ENCODE measurements around the gene ULK1.
"Not testable (repeated sequence)": the region's sequence is repeated elsewhere in the genome, so short reads cannot be mapped to it uniquely, and the experiment has no call there.

Gene ULK1

GRCh38 chr12:131862600-131862993, 31.8 kb upstream of the ULK1 start:
- no peak for DNase-seq

GRCh38 chr12:131862994-131863710, 31.3 kb upstream of the ULK1 start:
- peak; percentile 31 for DNase-seq

GRCh38 chr12:131863711-131864396, 30.6 kb upstream of the ULK1 start:
- DNase-seq: no peak

GRCh38 chr12:131864469-131864868, 30.0 kb upstream of the ULK1 start:
- no peak for DNase-seq

- peak; percentile 34 for DNase-seq
Observed at GRCh38 chr12:131865180-131865875, 29.1 kb upstream of the ULK1 start.

GRCh38 chr12:131867471-131867870, 27.0 kb upstream of the ULK1 start:
- DNase-seq: no peak

- DNase-seq: no peak
Observed at GRCh38 chr12:131867891-131868675, 26.3 kb upstream of the ULK1 start.

- DNase-seq: peak; percentile 27
Observed at GRCh38 chr12:131869871-131870418, 24.5 kb upstream of the ULK1 start.

- no peak for DNase-seq
Observed at GRCh38 chr12:131871677-131872076, 22.7 kb upstream of the ULK1 start.

GRCh38 chr12:131872154-131873051, 22.0 kb upstream of the ULK1 start:
- DNase-seq: no peak

GRCh38 chr12:131873293-131873692, 21.1 kb upstream of the ULK1 start:
- no peak for DNase-seq

GRCh38 chr12:131874972-131875371, 19.4 kb upstream of the ULK1 start:
- DNase-seq: not testable (repeated sequence)

GRCh38 chr12:131877216-131877615, 17.2 kb upstream of the ULK1 start:
- DNase-seq: not testable (repeated sequence)

- DNase-seq: not testable (repeated sequence)
Observed at GRCh38 chr12:131878436-131878835, 16.0 kb upstream of the ULK1 start.

- no peak for DNase-seq
Observed at GRCh38 chr12:131882804-131883520, 11.5 kb upstream of the ULK1 start.

GRCh38 chr12:131883521-131883900, 10.9 kb upstream of the ULK1 start:
- no peak for DNase-seq

GRCh38 chr12:131885076-131885475, 9.3 kb upstream of the ULK1 start:
- not testable (repeated sequence) for DNase-seq

GRCh38 chr12:131885543-131886057, 8.8 kb upstream of the ULK1 start:
- no peak for DNase-seq

GRCh38 chr12:131891722-131892121, 2.7 kb upstream of the ULK1 start:
- DNase-seq: not testable (repeated sequence)

- DNase-seq: no peak
Observed at GRCh38 chr12:131892711-131893604, 1.5 kb upstream of the ULK1 start.
